SH-SY5Y (cell line): ENCODE measurements around the gene PTGR3.

ENCODE experiments used
- GATA2 ChIP-seq: IDR thresholded peaks from 2 replicates; pipeline ENCODE4 v1.6.1; 2011; ENCODE audit warnings: mild to moderate bottlenecking, low read depth, low read length
- GATA3 ChIP-seq: IDR thresholded peaks from 2 replicates; pipeline ENCODE4 v1.6.1; 2011; ENCODE audit warnings: low read depth, mild to moderate bottlenecking, low read length, moderate library complexity

DNA sequence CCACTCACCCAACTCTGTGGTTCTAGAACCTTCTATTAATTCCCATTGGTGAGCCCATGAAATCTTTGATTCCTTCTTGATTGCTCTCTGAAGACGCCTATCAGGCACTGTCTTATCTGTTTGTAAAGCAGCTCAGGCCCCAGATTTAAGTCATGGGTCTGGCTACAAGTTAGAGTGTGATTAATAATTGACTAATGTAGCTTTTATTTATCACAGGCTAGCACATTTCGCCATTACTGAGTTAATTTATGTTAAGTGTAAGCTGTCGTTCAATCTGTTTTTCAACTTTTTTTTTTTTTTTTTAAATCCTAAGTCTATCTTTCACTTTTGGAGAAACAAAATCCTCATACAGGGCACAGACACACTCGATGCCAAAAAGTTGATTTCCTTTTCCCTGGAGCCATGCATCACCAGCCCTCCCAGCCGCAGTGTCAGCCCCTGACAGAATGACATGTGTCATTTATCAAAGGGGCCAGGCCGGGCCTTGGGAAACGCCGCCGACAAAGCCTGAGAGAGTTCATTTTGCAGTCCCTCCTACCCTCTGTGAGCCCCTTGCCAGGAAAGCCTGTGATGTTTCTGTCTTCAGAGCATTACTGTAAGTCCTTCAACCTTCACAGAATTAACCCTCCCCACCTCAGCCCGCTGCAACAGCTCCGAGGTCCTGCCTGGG is 17.5 kb upstream of the PTGR3 start:
- TF ChIP-seq GATA2: no peak
- no peak for TF ChIP-seq GATA3
